ENCODE results near the gene TGFB2. TPM values are rescaled to one million over a fixed set of nuclear protein-coding genes. Genes with fewer than 3 reads are reported as not detected.
"Not testable (repeated sequence)": the region's sequence is repeated elsewhere in the genome, so short reads cannot be mapped to it uniquely, and the experiment has no call there.

The TGFB2 gene
- total RNA-seq, 1 donor from 2014 or later: 50.6 TPM

DNA sequence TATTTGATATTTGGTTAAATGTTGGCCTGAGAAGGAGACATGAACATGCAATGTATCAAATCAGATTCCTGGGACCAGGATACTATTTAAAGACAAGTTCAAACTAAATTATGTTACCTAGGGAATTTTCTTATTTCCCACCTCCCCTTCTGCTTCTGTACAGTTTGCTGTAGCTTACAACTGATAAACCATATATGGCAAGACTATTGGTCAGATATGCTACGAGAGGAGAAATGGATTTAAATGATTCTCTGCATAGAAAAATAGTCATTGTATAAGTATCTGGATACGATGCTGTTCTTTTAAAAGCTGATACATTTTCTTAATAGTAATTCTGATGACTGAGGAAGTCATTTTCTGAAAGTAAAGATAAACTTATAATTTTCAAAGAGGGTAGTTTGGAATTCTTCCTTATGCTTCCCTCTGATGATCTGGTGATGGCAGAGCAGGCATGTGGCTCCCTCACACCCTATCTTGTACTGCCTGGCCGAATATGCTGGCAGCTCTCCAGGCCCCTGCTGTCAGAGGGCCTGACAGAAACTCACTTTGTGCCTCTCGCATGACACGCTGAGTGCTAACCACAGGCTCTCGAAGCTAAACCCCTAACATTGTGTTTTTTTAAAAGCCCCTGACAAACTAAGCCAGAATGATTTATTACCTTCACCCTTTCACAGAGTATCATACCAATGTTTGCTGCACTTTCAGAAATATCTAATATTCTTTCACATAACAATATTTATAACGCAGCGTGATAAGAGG, 40.7 kb upstream of the TGFB2 start:
- H3K9me3 ChIP-seq (ENCODE audit: control insufficient read depth in 3 of 3, low read length in 3 of 3): no peaks in the 10 kb centered on the region
- no peaks in the 10 kb centered on the region for H3K27me3 ChIP-seq (ENCODE audit: control insufficient read depth in 3 of 3, insufficient read depth in 3 of 3, low read length in 3 of 3)
- H3K27ac ChIP-seq (ENCODE audit: low read depth, low read length): no peak overlapping the region
- H3K4me1 ChIP-seq (ENCODE audit: control insufficient read depth in 3 of 3, insufficient read depth in 3 of 3, low read length in 3 of 3): no peaks in the 10 kb centered on the region
- H3K9ac ChIP-seq (ENCODE audit: low read depth in 1 of 3, low read length in 3 of 3): no peak overlapping the region
- H3K36me3 ChIP-seq (ENCODE audit: control insufficient read depth in 3 of 3, insufficient read depth in 3 of 3, low read length in 3 of 3): peaks cover 0 to 9% (median 5%) of the 10 kb centered on the region in 3 donors
- no peak overlapping the region for H3K4me3 ChIP-seq (ENCODE audit: low read length in 3 of 3)

DNA sequence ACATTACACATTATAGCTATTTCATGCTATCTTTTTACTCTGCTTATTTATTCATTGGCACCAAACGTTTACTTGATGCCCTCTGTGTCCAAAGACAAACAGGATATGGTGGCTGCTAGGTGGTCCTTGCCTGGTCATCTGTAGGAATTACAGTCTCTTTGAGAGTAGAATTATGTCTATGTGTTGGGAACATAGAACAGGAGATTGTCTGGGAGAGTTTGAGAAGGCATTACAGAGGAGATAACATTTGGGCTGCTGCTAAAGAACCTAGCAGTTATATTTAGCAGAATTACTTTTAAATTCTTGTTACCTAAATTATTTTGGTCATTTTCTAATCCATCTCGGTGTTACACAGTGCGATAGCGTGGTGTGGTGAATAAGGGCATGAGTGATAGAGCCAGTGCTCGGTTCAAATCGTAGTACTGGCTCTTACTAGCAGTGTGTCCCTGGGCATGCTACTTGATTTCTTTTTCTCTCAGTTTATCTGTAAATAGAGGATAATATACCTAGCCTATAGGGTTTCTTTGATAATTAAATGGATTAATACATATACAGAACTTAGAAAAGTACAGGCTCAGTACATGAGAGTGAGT, 39.6 kb upstream of the TGFB2 start:
- peaks cover 0 to 12% (median 5%) of the 10 kb centered on the region in 3 donors for H3K36me3 ChIP-seq (ENCODE audit: control insufficient read depth in 3 of 3, insufficient read depth in 3 of 3, low read length in 3 of 3)
- H3K4me3 ChIP-seq (ENCODE audit: low read length in 3 of 3): no peak overlapping the region
- H3K9me3 ChIP-seq (ENCODE audit: control insufficient read depth in 3 of 3, low read length in 3 of 3): no peaks in the 10 kb centered on the region
- no peak overlapping the region for H3K9ac ChIP-seq (ENCODE audit: low read depth in 1 of 3, low read length in 3 of 3)
- no peaks in the 10 kb centered on the region for H3K27me3 ChIP-seq (ENCODE audit: control insufficient read depth in 3 of 3, insufficient read depth in 3 of 3, low read length in 3 of 3)
- H3K27ac ChIP-seq (ENCODE audit: low read depth, low read length): no peak overlapping the region
- H3K4me1 ChIP-seq (ENCODE audit: control insufficient read depth in 3 of 3, insufficient read depth in 3 of 3, low read length in 3 of 3): no peaks in the 10 kb centered on the region

DNA sequence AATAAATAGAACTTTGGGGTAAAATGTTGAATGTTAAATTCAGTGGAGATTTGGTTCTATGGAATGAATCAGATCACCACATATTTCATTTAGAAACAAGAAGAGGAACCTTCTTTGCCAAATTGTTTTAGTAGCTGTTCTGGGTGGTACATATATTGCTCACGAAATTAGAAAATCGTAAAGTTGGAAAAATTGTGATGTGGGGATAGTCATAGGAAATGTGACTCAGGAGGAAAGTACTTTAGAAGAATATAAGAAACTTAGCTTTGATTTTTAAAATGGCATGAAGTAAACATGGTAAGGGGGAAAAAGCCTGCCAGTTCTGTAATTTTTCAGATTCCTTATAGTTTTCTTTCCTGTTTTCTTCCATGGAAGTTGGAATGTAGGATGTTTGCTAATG, 32.6 kb upstream of the TGFB2 start:
- Histone ChIP-seq H3K27ac (ENCODE audit: low read depth, low read length) (no peak overlapping the region), H3K27me3 (ENCODE audit: control insufficient read depth in 3 of 3, insufficient read depth in 3 of 3, low read length in 3 of 3) (no peaks in the 10 kb centered on the region), H3K9ac (ENCODE audit: low read depth in 1 of 3, low read length in 3 of 3) (no peak overlapping the region), H3K9me3 (ENCODE audit: control insufficient read depth in 3 of 3, low read length in 3 of 3) (no peaks in the 10 kb centered on the region), H3K4me3 (ENCODE audit: low read length in 3 of 3) (no peak overlapping the region), H3K4me1 (ENCODE audit: control insufficient read depth in 3 of 3, insufficient read depth in 3 of 3, low read length in 3 of 3) (no peaks in the 10 kb centered on the region), H3K36me3 (ENCODE audit: control insufficient read depth in 3 of 3, insufficient read depth in 3 of 3, low read length in 3 of 3) (peaks cover 0 to 19% (median 5%) of the 10 kb centered on the region in 3 donors)

DNA sequence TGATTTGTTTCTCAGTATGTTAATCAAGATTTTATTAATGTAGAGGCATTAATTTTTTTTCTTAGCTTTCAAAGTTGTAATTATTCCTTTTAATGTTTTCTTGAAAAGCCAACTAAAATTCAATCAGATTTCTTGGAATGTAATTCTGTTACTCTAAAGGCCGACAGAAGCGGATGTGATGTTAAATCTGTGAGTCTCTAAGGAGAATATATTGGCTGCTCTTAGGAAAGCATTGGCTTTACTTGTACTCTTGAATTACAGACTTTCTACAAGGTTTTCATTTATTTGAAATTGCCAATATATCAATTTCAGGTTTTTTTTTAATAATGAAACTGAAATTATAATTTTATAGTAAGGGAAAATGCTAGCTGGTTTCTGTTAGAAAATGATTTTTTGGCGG, 30.8 kb upstream of the TGFB2 start:
- H3K27ac ChIP-seq (ENCODE audit: low read depth, low read length): no peak overlapping the region
- H3K9me3 ChIP-seq (ENCODE audit: control insufficient read depth in 3 of 3, low read length in 3 of 3): no peaks in the 10 kb centered on the region
- no peak overlapping the region for H3K9ac ChIP-seq (ENCODE audit: low read depth in 1 of 3, low read length in 3 of 3)
- no peaks in the 10 kb centered on the region for H3K4me1 ChIP-seq (ENCODE audit: control insufficient read depth in 3 of 3, insufficient read depth in 3 of 3, low read length in 3 of 3)
- H3K36me3 ChIP-seq (ENCODE audit: control insufficient read depth in 3 of 3, insufficient read depth in 3 of 3, low read length in 3 of 3): peaks cover 0 to 17% (median 0%) of the 10 kb centered on the region in 3 donors
- H3K4me3 ChIP-seq (ENCODE audit: low read length in 3 of 3): no peak overlapping the region
- H3K27me3 ChIP-seq (ENCODE audit: control insufficient read depth in 3 of 3, insufficient read depth in 3 of 3, low read length in 3 of 3): no peaks in the 10 kb centered on the region

DNA sequence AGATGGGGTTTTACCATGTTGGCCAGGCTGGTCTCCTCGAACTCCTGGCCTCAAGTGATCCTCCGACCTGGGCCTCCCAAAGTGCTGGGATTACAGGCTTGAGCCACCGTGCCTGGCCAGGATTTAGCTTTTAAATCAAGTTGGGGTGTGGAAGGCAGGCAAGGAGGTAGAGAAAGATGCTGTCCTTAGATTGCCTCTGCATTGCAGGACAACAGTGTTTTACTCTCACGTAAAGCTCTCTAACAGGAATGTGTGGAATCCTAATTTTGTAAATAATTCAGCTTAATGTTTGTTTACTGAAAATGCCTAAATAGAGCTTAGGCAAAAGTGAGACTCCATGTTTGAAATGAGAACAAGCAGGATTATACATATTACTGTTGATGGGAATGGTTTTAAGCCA, 29.5 kb upstream of the TGFB2 start:
- H3K27me3 ChIP-seq (ENCODE audit: control insufficient read depth in 3 of 3, insufficient read depth in 3 of 3, low read length in 3 of 3): no peaks in the 10 kb centered on the region
- no peak overlapping the region for H3K4me3 ChIP-seq (ENCODE audit: low read length in 3 of 3)
- no peak overlapping the region for H3K27ac ChIP-seq (ENCODE audit: low read depth, low read length)
- no peak overlapping the region for H3K9ac ChIP-seq (ENCODE audit: low read depth in 1 of 3, low read length in 3 of 3)
- H3K36me3 ChIP-seq (ENCODE audit: control insufficient read depth in 3 of 3, insufficient read depth in 3 of 3, low read length in 3 of 3): peaks cover 0 to 14% (median 0%) of the 10 kb centered on the region in 3 donors
- no peaks in the 10 kb centered on the region for H3K4me1 ChIP-seq (ENCODE audit: control insufficient read depth in 3 of 3, insufficient read depth in 3 of 3, low read length in 3 of 3)
- no peaks in the 10 kb centered on the region for H3K9me3 ChIP-seq (ENCODE audit: control insufficient read depth in 3 of 3, low read length in 3 of 3)

DNA sequence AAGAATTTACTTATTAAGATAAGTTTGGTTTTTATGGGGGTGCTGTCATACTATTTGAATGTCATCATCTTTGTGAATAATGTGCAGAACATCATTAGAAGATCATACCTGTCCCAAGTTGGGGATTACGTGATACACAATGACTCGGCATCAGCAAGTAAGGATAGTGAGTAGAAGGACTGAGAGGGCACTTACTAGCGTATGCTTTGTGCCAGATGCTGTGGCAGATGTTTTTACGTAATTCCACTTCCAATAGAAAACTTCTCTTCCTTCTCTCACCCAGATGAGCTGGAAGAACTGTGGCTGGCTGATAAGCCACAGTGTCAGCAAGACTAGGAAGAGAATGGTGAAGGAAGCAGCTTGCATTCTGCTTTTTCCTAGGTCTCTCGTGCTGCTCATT, 28.1 kb upstream of the TGFB2 start:
- Histone ChIP-seq H3K4me3 (ENCODE audit: low read length in 3 of 3) (no peak overlapping the region), H3K9me3 (ENCODE audit: control insufficient read depth in 3 of 3, low read length in 3 of 3) (no peaks in the 10 kb centered on the region), H3K4me1 (ENCODE audit: control insufficient read depth in 3 of 3, insufficient read depth in 3 of 3, low read length in 3 of 3) (no peaks in the 10 kb centered on the region), H3K27me3 (ENCODE audit: control insufficient read depth in 3 of 3, insufficient read depth in 3 of 3, low read length in 3 of 3) (no peaks in the 10 kb centered on the region), H3K9ac (ENCODE audit: low read depth in 1 of 3, low read length in 3 of 3) (no peak overlapping the region), H3K27ac (ENCODE audit: low read depth, low read length) (no peak overlapping the region), H3K36me3 (ENCODE audit: control insufficient read depth in 3 of 3, insufficient read depth in 3 of 3, low read length in 3 of 3) (peaks cover 0 to 4% (median 0%) of the 10 kb centered on the region in 3 donors)

DNA sequence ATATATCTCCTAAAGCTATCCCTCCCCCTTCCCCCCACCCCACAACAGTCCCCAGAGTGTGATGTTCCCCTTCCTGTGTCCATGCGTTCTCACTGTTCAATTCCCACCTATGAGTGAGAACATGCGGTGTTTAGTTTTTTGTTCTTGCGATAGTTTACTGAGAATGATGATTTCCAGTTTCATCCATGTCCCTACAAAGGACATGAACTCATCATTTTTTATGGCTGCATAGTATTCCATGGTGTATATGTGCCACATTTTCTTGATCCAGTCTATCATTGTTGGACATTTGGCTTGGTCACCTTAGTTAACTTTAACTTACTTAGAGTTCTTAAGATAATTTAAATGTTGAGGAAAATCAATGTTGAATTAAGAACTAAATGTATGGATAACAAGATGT, 25.0 kb upstream of the TGFB2 start:
- H3K27me3 ChIP-seq (ENCODE audit: control insufficient read depth in 3 of 3, insufficient read depth in 3 of 3, low read length in 3 of 3); H3K27ac ChIP-seq (ENCODE audit: low read depth, low read length); H3K9me3 ChIP-seq (ENCODE audit: control insufficient read depth in 3 of 3, low read length in 3 of 3); H3K9ac ChIP-seq (ENCODE audit: low read depth in 1 of 3, low read length in 3 of 3); H3K4me3 ChIP-seq (ENCODE audit: low read length in 3 of 3); H3K4me1 ChIP-seq (ENCODE audit: control insufficient read depth in 3 of 3, insufficient read depth in 3 of 3, low read length in 3 of 3): not testable (repeated sequence)
- H3K36me3 ChIP-seq (ENCODE audit: control insufficient read depth in 3 of 3, insufficient read depth in 3 of 3, low read length in 3 of 3): peaks cover 8 to 13% (median 12%) of the 10 kb centered on the region in 3 donors

DNA sequence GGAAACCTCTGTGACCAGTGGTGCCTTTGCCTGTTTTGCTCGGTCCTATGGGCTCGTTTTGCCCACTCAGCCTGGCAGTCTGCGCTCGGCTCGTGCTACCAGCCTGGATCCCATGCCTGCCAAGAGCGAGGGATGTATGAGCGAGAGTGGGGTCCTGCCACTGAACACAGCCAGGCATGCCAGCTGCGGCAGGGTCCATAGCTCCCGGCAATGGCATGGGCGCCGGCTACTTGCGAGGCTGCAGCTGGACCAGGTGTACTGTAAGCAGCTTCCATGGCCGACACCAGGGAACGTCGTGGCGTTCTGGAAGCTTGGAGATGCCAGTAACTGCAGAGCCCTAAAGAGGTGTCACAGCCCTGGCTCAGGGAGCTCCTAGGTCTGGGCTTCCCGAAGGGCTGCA, 22.4 kb upstream of the TGFB2 start:
- H3K4me3 ChIP-seq (ENCODE audit: low read length in 3 of 3): no peak overlapping the region
- no peaks in the 10 kb centered on the region for H3K27me3 ChIP-seq (ENCODE audit: control insufficient read depth in 3 of 3, insufficient read depth in 3 of 3, low read length in 3 of 3)
- no peaks in the 10 kb centered on the region for H3K4me1 ChIP-seq (ENCODE audit: control insufficient read depth in 3 of 3, insufficient read depth in 3 of 3, low read length in 3 of 3)
- no peak overlapping the region for H3K9ac ChIP-seq (ENCODE audit: low read depth in 1 of 3, low read length in 3 of 3)
- peaks cover 8 to 13% (median 12%) of the 10 kb centered on the region in 3 donors for H3K36me3 ChIP-seq (ENCODE audit: control insufficient read depth in 3 of 3, insufficient read depth in 3 of 3, low read length in 3 of 3)
- no peaks in the 10 kb centered on the region for H3K9me3 ChIP-seq (ENCODE audit: control insufficient read depth in 3 of 3, low read length in 3 of 3)
- H3K27ac ChIP-seq (ENCODE audit: low read depth, low read length): no peak overlapping the region

DNA sequence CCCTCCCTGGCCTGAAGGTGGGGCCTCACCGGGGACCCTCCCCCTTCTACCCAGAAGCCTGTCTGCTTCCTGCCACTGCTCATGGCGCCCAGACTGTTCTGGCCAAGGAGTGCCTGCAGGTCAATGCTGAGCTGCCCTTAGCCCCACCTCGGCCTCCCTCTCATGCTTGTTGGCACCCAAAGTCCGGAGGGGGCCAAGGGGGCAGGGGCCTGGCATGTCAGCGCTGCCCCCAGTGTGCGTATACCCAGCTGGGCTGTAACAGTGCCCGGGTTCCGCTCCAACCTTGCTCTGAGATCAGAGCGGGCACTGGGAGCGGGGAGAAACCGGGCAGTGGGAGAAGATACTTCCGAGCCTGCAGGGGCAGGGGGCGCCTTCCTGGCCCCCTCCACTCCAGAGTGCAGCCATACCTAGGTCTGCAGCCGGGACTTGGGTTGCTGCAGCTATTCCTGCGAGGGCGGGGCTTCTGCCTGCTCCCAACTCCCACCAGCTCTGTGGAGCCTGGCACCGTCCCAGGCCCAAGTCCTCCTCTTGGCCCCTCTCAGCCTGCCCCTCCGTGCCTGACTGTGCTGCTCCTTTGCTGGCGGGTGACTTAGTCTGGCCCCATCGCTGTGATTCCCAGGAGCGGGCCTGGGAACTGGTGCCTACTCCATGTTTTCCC, 21.4 kb upstream of the TGFB2 start:
- no peaks in the 10 kb centered on the region for H3K27me3 ChIP-seq (ENCODE audit: control insufficient read depth in 3 of 3, insufficient read depth in 3 of 3, low read length in 3 of 3)
- H3K27ac ChIP-seq (ENCODE audit: low read depth, low read length): no peak overlapping the region
- no peaks in the 10 kb centered on the region for H3K4me1 ChIP-seq (ENCODE audit: control insufficient read depth in 3 of 3, insufficient read depth in 3 of 3, low read length in 3 of 3)
- H3K36me3 ChIP-seq (ENCODE audit: control insufficient read depth in 3 of 3, insufficient read depth in 3 of 3, low read length in 3 of 3): peaks cover 8 to 13% (median 12%) of the 10 kb centered on the region in 3 donors
- no peak overlapping the region for H3K9ac ChIP-seq (ENCODE audit: low read depth in 1 of 3, low read length in 3 of 3)
- H3K9me3 ChIP-seq (ENCODE audit: control insufficient read depth in 3 of 3, low read length in 3 of 3): no peaks in the 10 kb centered on the region
- H3K4me3 ChIP-seq (ENCODE audit: low read length in 3 of 3): no peak overlapping the region

DNA sequence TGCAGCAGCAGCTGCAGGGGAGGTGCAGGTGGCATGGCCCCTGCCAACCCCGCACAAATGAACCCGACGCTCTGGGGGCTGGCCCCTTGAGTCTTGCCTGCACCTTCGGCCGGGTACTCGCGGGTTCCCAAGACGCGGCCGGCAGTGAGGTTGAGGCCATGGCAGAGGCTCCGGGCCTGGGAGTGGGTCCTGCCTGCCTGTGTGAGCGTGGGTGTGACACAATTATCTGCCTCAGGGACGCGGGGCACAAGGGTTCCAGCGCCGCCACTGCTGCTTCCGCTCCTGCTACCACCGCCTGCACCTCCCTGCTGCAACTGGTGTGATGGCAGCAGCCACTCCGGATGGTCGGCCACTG, 20.9 kb upstream of the TGFB2 start:
- Histone ChIP-seq H3K27me3 (ENCODE audit: control insufficient read depth in 3 of 3, insufficient read depth in 3 of 3, low read length in 3 of 3) (no peaks in the 10 kb centered on the region), H3K36me3 (ENCODE audit: control insufficient read depth in 3 of 3, insufficient read depth in 3 of 3, low read length in 3 of 3) (peaks cover 8 to 13% (median 12%) of the 10 kb centered on the region in 3 donors), H3K9ac (ENCODE audit: low read depth in 1 of 3, low read length in 3 of 3) (no peak overlapping the region), H3K4me1 (ENCODE audit: control insufficient read depth in 3 of 3, insufficient read depth in 3 of 3, low read length in 3 of 3) (no peaks in the 10 kb centered on the region), H3K9me3 (ENCODE audit: control insufficient read depth in 3 of 3, low read length in 3 of 3) (no peaks in the 10 kb centered on the region), H3K27ac (ENCODE audit: low read depth, low read length) (no peak overlapping the region), H3K4me3 (ENCODE audit: low read length in 3 of 3) (no peak overlapping the region)

All from skeletal muscle tissue (tissue), 4 donors.